Prostate gland (tissue), 2 donors: ENCODE results near the gene NUTF2.

ENCODE experiments used
- POLR2A ChIP-seq: fragments of 450-650 bp; IDR thresholded peaks from one replicate; pipeline ENCODE4 v1.6.1; 2016; ENCODE audit warnings: antibody characterized with exemption, mild to moderate bottlenecking
- POLR2AphosphoS5 ChIP-seq: sonication (generic); formaldehyde crosslinking; IDR thresholded peaks from one replicate; pipeline ENCODE4 v1.6.1; 2017; ENCODE audit warnings: antibody characterized with exemption
- TF ChIP-seq, protein P1 (sequence below), 4 experiments: fragments of 200-600 bp in 2 of 4; fragments of 450-650 bp in 2 of 4; sonication (generic) in 2 of 4; IDR thresholded peaks; 1 replicate in 3 of 4; 2 replicates in 1 of 4; pipeline ENCODE4 v1.5.1; 2016 to 2019; ENCODE audit warnings: antibody characterized with exemption in 4 of 4, mild to moderate bottlenecking in 2 of 4, moderate library complexity in 2 of 4

DNA sequence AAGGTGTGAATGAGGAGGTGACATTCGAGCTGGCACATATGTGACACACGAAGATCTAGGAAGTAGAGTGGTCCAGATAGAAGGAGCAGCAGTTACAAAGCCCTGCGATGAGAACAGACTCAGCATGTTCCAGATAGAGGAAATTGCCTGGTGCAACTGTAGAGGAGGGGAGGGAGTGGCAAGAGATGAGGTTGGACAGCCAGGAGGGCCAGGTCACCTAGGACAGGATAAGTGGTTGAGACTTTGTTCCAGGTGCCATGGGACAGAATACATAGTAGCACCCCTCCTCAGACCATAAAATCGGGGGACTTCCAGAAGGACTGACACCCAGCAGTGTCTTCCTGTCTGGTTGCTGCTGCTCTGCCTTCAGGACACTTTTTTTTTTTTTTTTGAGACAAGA lies 11.8 kb downstream of the NUTF2 start:
- TF ChIP-seq POLR2A (no peak), POLR2AphosphoS5 (no peak)
- TF ChIP-seq, protein P1, sequence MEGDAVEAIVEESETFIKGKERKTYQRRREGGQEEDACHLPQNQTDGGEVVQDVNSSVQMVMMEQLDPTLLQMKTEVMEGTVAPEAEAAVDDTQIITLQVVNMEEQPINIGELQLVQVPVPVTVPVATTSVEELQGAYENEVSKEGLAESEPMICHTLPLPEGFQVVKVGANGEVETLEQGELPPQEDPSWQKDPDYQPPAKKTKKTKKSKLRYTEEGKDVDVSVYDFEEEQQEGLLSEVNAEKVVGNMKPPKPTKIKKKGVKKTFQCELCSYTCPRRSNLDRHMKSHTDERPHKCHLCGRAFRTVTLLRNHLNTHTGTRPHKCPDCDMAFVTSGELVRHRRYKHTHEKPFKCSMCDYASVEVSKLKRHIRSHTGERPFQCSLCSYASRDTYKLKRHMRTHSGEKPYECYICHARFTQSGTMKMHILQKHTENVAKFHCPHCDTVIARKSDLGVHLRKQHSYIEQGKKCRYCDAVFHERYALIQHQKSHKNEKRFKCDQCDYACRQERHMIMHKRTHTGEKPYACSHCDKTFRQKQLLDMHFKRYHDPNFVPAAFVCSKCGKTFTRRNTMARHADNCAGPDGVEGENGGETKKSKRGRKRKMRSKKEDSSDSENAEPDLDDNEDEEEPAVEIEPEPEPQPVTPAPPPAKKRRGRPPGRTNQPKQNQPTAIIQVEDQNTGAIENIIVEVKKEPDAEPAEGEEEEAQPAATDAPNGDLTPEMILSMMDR (IDR thresholded peaks at IDR 0.05), result no peak
